NCI-H1105 treated with DMSO at 0.1 percent for 48 hours (cell line): ENCODE results near the gene CTNNA1.

Source experiments
- DNase-seq: peaks from one replicate; lab custom pipeline; 2025; lab: John Stamatoyannopoulos, UW

CTNNA1 gene

DNA sequence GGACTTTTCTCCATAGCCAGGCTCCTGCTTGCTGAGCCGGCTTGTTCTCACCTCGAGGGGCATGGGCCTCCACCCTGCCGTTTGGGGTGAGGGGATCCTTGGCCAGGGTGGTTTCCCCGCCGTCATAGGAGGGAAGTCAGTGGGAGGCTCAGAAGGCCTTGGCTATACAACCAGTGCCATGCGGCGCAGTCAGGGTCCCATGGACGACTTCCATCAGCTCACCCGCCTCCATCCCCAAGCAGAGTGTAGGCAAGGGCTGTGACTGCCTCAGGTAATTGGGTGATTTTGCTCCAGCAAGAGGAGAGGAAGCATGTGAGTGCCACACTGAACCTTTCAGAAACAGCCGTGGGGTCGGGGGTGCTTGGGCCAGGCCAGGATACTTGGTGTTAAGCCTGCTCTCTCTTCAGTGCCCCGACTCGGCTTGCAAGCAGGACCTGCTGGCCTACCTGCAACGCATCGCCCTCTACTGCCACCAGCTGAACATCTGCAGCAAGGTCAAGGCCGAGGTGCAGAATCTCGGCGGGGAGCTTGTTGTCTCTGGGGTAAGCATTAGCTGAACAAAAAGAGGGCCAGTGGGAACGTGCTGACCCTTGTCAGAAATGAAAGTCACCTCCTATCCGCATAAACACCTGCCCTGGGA, 179.1 kb downstream of the CTNNA1 start:
- DNase-seq: no peak

DNA sequence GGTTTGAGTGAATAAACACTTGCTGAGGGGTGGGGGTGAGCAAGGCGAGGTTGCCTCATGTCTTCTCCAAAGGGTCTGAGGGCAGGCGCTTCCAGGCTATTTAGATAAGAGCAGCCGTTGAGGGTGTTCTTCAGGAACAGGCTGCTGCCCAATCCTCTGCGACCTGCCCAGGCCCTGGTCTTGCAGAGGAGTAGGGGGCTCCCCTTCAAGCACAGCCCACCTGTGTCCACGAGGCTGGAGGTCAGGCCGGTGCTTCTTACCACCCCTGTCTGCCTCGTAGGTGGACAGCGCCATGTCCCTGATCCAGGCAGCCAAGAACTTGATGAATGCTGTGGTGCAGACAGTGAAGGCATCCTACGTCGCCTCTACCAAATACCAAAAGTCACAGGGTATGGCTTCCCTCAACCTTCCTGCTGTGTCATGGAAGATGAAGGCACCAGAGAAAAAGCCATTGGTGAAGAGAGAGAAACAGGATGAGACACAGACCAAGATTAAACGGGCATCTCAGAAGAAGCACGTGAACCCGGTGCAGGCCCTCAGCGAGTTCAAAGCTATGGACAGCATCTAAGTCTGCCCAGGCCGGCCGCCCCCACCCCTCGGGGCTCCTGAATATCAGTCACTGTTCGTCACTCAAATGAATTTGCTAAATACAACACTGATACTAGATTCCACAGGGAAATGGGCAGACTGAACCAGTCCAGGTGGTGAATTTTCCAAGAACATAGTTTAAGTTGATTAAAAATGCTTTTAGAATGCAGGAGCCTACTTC, 180.5 kb downstream of the CTNNA1 start:
- no peak for DNase-seq

- DNase-seq: no peak
Measured at GRCh38 chr5:138934971-138935370, 181.7 kb downstream of the CTNNA1 start.

GRCh38 chr5:138935466-138935865, 182.2 kb downstream of the CTNNA1 start:
- DNase-seq: no peak

GRCh38 chr5:138936225-138936967, 183.2 kb downstream of the CTNNA1 start:
- no peak for DNase-seq

DNA sequence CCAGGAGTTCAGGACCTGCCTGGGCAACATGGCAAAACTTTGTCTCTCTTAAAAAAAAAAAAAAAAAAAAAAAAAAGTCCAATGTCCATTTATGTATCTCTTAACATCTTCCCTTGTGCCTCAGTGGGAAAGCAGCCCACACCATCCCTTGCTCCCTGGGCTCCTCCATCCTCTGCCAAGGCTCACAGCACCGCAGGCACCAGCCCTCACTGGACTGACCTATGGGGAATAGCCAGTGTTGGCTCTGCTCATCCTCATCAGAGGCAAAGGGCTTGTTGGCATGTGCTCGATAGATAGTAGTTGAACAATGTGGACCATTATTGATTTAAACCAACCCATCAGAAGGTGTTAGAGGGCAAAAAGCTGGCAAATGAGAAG, 183.7 kb downstream of the CTNNA1 start:
- no peak for DNase-seq

DNA sequence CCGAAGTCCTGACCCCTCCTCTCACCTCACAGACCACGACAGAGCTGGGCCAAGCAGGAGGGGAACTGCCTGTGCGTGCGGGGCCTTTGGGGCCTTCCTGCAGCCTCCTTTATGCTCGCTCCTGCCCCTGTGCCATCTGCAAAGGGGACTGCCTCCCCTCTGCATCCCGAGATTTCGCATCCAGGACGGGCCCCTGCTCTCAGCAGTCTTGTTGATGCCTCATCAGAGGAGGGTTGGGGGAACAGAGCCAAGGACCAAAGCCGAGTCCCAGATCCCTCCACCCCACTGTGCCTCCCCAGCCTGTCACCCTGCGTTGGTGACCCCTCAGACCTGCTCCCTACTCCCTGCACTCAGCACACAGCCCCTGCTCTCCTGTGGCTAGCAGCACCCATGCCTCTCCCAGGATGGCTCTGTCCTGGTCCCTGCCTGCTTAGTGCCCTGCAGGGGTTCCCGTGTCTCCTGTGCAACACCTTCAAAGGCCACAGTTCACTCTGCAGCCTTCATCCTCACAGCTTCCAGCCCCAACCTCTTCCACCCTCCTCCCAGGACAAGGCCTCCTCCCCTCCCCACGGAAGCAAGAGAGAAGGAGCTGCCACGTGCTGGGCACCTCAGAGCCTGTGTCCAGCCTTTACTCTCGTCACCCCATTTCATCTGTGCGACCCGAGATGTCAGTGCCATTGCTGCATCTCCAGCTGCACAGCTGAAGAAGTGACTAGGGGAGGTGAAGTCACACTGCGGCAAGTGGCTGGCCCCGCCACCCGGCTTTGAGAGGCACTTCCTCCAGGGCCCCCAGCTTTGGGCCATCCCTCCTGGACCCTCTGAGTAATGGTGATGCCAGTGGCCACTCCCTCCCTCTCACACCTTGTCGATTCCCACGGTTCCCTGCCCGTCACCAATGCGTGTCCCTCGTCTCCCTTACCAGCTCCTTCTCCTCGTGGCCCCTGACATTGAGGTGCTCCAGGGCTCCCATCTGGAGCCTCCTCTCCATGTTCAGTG, 184.5 kb downstream of the CTNNA1 start:
- no peak for DNase-seq

DNA sequence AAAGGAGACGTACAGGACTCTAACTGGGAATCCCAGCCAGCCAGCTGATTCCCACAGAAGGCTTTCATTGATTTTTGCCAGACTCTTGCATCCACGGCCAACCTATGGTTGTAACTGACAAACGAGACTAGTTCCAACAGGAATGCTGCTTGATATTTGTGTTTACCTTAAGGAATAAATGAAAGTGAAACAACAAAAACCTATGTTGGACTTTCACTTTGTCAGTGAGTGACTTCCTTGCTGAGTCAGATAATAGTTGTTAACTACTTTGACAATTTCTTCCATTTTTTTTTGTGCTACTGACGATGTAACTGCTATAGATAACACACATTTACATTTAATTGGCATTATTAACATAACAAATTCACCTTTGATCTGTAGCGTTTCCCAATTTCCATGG, 185.3 kb downstream of the CTNNA1 start:
- DNase-seq: no peak

GRCh38 chr5:138942066-138942465, 188.8 kb downstream of the CTNNA1 start:
- DNase-seq: no peak

- no peak for DNase-seq
Measured at GRCh38 chr5:138942861-138943260, 189.6 kb downstream of the CTNNA1 start.

DNA sequence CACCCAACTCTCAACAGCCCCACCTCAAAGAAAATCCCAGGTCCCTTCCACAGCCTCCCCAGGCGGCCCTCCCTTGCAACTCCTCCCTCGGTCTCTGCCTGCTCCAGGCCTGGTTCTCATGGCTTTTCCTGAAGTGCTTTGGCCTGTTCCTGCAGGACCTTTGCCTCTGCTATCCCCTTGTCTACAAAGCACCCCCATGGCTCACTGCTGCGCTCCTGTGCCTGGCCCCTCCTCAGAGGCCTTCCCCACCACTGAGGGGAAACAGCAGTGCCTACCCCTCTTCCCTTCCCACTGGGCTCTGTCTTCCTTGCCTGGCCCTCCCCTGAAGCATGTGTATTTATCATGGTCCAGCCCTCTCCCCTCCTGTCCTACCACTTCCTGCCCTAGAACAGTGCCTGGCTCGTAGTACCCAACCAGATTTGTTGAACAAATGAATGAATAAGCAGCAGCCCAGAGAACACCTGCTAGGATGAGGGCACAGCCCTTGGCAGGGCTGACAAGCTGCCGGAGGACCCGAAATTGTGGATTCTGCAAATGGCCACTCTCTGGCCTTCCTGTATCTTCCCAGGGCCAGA, 190.5 kb downstream of the CTNNA1 start:
- DNase-seq: no peak

GRCh38 chr5:138944527-138945322, 191.5 kb downstream of the CTNNA1 start:
- DNase-seq: no peak

- no peak for DNase-seq
Measured at GRCh38 chr5:138945421-138946240, 192.4 kb downstream of the CTNNA1 start.

DNA sequence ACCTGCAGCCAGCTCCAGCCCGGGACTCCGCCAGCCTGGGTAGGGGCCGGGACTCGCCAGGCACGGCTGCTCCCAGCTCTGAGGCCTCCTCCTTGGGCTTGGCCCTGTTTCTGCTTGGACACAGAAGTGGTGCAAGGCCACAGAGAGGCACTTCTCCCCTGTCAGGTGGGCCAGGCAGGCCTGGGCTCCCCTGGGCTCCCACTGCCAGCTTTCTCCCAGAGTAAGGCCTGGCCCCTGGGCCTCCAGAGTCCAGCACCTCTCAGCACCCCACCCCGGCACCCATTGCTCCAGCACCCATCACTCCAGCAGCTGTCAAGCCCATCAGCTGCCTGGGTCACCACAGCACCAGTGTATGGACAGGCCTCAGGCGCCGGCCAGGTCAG, 193.0 kb downstream of the CTNNA1 start:
- no peak for DNase-seq

GRCh38 chr5:138946831-138947560, 193.8 kb downstream of the CTNNA1 start:
- no peak for DNase-seq

DNA sequence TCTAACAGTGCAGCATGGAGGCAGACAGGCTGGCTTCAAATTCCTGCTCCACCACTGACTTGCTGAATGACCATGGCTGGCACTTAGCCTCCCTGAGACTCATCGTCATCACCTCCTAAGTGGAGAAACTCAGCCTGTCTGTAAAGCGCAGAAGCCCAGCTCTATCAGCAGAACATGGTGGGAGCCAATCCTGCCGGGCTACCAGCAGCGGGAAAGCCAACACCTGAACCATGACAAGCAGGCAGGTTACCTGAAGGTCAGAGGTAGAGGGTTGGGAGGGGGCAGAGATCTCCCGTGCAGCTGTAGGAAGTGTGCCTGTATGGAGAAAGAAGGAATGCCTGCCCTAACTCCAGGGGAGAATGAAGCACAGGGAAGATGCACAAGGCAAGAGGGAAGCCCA, 194.6 kb downstream of the CTNNA1 start:
- no peak for DNase-seq

GRCh38 chr5:138948471-138949222, 195.4 kb downstream of the CTNNA1 start:
- no peak for DNase-seq

GRCh38 chr5:138949223-138949574, 196.0 kb downstream of the CTNNA1 start:
- no peak for DNase-seq
